AG04450 (cell line): ENCODE measurements around the gene MYLK. TPM values are rescaled to one million over a fixed set of nuclear protein-coding genes. Genes with fewer than 3 reads are reported as not detected.
A peak's percentile ranks its signal among the peaks of the same experiment; 100 is the strongest.

Experiments used
- CTCF ChIA-PET: fragments of 300-600, 350-600 bp; formaldehyde crosslinking; extraction: SDS; loops from one replicate; lab custom pipeline; 2022; ENCODE audit warnings: antibody characterized with exemption, inconsistent platforms; lab: Charles Lee
- POLR2A ChIA-PET: fragments of 350-600 bp; formaldehyde crosslinking; extraction: SDS; loops from one replicate; lab custom pipeline; 2021; ENCODE audit warnings: antibody characterized with exemption, inconsistent platforms; lab: Yijun Ruan, JAX
- DNase-seq: peaks from one replicate; pipeline ENCODE4 v3.0.0-alpha.2; 2011; ENCODE audit warnings: low read depth, low spot score
- H3K27ac ChIP-seq: one replicate; pipeline ENCODE4 v1.5.1; 2012; ENCODE audit warnings: low read depth, low read length, control low read depth
- H3K27me3 ChIP-seq: one replicate; pipeline ENCODE4 v1.6.0; 2012; ENCODE audit warnings: low read length; ENCODE audit not compliant: control insufficient read depth, insufficient read depth
- H3K4me3 ChIP-seq: 2 replicates; pipeline ENCODE4 v1.5.1; 2011; ENCODE audit warnings: mild to moderate bottlenecking, low read depth, low read length, control low read depth
- H3K9me3 ChIP-seq: 2 replicates; pipeline ENCODE4 v1.5.1; 2012; ENCODE audit warnings: low read length; ENCODE audit not compliant: control insufficient read depth, insufficient read depth
- CTCF ChIP-seq: IDR thresholded peaks from 2 replicates; pipeline ENCODE4 v1.5.1; 2011; ENCODE audit warnings: low read depth, low read length, control low read depth, inconsistent platforms
- polyA plus RNA-seq: library from polyadenylated mRNA; depleted of rRNA; stranded (reverse); fragments of >200 nt; gene quantifications from 2 replicates; pipeline ENCODE4 v1.2.3, GENCODE V29; 2011

Gene MYLK
- polyA plus RNA-seq, 1 experiment: 1,320 TPM

DNA sequence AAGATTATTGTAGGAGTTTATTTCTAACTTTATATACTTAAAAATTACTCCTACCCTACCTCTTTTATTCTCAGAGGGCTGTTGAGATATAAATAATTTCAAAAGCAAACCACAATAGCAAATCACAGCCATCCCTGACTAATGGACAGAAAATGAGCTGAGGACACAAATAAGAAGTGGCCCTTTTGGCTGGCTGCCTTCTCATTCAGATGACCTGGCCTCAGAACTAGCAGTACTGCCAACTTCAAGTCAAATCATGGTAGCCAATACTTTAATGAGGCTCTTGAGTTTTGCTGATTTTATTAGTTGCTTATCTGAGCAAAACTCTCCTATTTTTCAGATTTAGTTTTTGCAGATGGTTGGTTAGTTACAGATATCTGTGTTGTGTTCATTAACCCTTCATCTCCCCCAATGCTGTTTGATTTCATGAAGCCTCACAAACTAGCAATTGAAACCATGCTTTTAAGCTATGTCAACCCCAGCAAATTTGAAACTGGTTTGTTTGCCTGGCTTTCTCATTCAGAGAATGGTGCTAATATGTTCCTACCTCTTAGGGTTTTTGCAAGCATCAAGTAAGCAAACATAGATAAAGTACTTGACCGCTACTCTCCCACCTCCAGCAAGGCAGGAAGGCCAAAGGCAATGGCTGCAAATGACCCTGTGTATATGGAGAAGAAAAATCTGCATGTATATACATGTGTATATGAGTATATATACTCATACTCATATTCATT, 225.8 kb downstream of the MYLK start:
- POLR2A ChIA-PET: no interaction called here

GRCh38 chr3:123657568-123657967, 226.6 kb downstream of the MYLK start:
- no peak for TF ChIP-seq CTCF
- no peak overlapping the region for H3K27ac ChIP-seq
- H3K9me3 ChIP-seq: peaks cover 2% of the 10 kb centered on the region; the same call in 1 of the 2 replicates
- ChIA-PET CTCF (interaction anchor here (0.8 to 1.5 kb wide), 2 partner anchors 44 to 67 kb away, joined by 3 to 6 read pairs; no protein-coding TSS in a partner anchor), POLR2A (no interaction called here)
- no peak for DNase-seq
- no peak overlapping the region for H3K4me3 ChIP-seq
- H3K27me3 ChIP-seq: no peaks in the 10 kb centered on the region

More for the DNA sequence above, 225.8 kb downstream of the MYLK start:
- DNase-seq: no peak
- Histone ChIP-seq H3K9me3 (peaks cover 2% of the 10 kb centered on the region; the same call in 1 of the 2 replicates), H3K4me3 (no peak overlapping the region), H3K27me3 (no peaks in the 10 kb centered on the region), H3K27ac (no peak overlapping the region)
- no peak for TF ChIP-seq CTCF
- CTCF ChIA-PET: interaction anchor here (1.5 to 4.7 kb wide), 3 partner anchors 16 to 66 kb away, joined by 3 to 26 read pairs (median 6); no protein-coding TSS in a partner anchor

DNA sequence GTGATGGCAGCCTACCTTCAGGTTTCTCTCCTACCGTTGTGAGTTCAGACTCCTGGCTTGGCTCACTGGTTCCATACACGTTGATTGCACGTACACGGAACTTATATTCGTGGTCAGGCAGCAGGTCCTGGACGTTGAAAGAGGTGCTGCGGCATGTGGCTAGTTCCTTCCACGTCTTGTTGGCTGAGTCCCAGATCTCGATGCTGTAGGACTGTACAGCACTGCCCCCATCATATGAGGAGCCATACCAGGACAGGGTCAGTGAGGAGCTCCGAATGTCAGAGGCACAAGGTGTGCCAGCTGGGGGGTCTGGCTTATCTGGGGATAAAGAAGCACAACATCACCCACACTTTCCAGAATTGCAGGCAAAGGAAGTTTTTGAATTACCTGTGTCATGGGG, 227.0 kb downstream of the MYLK start:
- TF ChIP-seq CTCF: no peak
- ChIA-PET POLR2A (no interaction called here), CTCF (interaction anchor here (0.8 to 8.0 kb wide), 2 partner anchors 15 to 44 kb away, joined by 3 to 112 read pairs; no protein-coding TSS in a partner anchor)
- no peaks in the 10 kb centered on the region for H3K27me3 ChIP-seq
- no peak overlapping the region for H3K27ac ChIP-seq
- no peak for DNase-seq
- peaks cover 2% of the 10 kb centered on the region; the same call in 1 of the 2 replicates for H3K9me3 ChIP-seq
- H3K4me3 ChIP-seq: no peak overlapping the region

GRCh38 chr3:123656691-123657090, 227.4 kb downstream of the MYLK start:
- H3K27ac ChIP-seq: no peak overlapping the region
- ChIA-PET CTCF (interaction anchor here (0.6 to 8.0 kb wide), 3 partner anchors 15 to 115 kb away, joined by 3 to 112 read pairs (median 3); no protein-coding TSS in a partner anchor), POLR2A (no interaction called here)

More at GRCh38 chr3:123656691-123657090, 227.4 kb downstream of the MYLK start:
- Histone ChIP-seq H3K27me3 (no peaks in the 10 kb centered on the region), H3K9me3 (peaks cover 2% of the 10 kb centered on the region; the same call in 1 of the 2 replicates), H3K4me3 (no peak overlapping the region)
- TF ChIP-seq CTCF: 0 out of 2 replicates have a peak, but pooled peaks have one; percentile 19
- no peak for DNase-seq
